ENCODE measurements around the gene KIF20A. TPM values are rescaled to one million over a fixed set of nuclear protein-coding genes. Genes with fewer than 3 reads are reported as not detected.

Gene KIF20A
- total RNA-seq = 10 to 100 TPM in 1 of 2 donors, under 1 TPM in 1; 0.42 to 32.3 TPM
- polyA plus RNA-seq = 1 to 10 TPM in 1 of 2 donors, under 1 TPM in 1; 0.33 to 2.5 TPM

DNA sequence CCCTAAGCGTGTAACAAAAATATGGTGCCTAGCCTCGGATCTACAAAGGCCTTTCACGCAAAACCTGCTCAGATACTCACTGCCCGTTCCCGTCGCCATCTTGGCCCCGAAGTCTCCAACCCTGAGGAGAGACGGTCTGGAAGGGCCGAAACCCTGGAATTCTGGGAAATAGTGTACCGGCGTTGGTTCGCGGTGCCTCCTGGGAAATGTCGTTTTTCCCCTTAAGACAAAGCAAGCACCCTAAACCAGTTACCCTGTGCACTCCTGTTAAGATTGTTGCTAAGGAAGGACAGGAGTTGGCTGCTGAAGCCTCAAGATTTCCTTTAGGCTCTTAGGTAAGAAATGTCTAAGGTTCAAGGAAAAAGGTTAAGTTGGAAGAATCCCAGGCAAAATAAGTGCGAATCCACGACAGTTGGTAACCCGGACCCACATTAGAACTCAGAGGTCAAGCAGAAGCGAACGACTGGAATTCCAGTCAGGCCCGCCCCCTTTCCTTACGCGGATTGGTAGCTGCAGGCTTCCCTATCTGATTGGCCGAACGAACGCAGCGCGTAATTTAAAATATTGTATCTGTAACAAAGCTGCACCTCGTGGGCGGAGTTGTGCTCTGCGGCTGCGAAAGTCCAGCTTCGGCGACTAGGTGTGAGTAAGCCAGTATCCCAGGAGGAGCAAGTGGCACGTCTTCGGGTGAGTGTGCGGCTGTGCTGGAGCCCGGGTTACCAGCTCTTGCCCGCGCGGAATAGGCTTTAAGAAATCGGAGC lies at the start of gene KIF20A, which contains the start of gene BRD8:
TSS of gene KIF20A (plus strand) at position 597 of the 761 bp plus-strand sequence. CDS start 569 bp downstream, outside the sequence.
TSS of gene BRD8 (minus strand) at position 115 of the 761 bp plus-strand sequence. CDS start at position 99, 16 bp downstream.
- Histone ChIP-seq H3K4me3 (ENCODE audit: low read depth in 1 of 3, low read length in 3 of 3) (peak within 1 kb of the TSS; percentile 83 to 96 (median 88)), H3K27ac (ENCODE audit: low read depth in 1 of 2, low read length in 2 of 2) (peak within 1 kb of the TSS; percentile 84 to 89), H3K9ac (ENCODE audit: low read depth in 1 of 2, low read length in 2 of 2) (peak within 1 kb of the TSS; percentile 76 to 91), H3K36me3 (ENCODE audit: control insufficient read depth in 4 of 4, insufficient read depth in 3 of 4, low read depth in 1 of 4, low read length in 3 of 4) (peaks cover 0 to 11% (median 7%) of the 10 kb centered on the region in 4 donors), H3K27me3 (ENCODE audit: control insufficient read depth in 4 of 4, insufficient read depth in 4 of 4, low read length in 3 of 4) (no peaks in the 10 kb centered on the region), H3K4me1 (ENCODE audit: control insufficient read depth in 4 of 4, insufficient read depth in 4 of 4, low read length in 3 of 4) (peaks cover 3 to 15% (median 13%) of the 10 kb centered on the region in 4 donors), H3K9me3 (ENCODE audit: control insufficient read depth in 4 of 4, low read length in 3 of 4) (no peaks in the 10 kb centered on the region)
- peak; percentile 95 for DNase-seq (ENCODE audit: low spot score)
- under 1% methylated on average over 41 of the region's 41 CpGs for WGBS
- TF ChIP-seq EGR1 (IDR thresholded peaks at IDR 0.05; ENCODE audit: low read depth in 2 of 2) (peak; percentile 58), YY1 (IDR thresholded peaks at IDR 0.05) (peak; percentile 98), GABPA (IDR thresholded peaks at IDR 0.05 in 1 of 2, conservative IDR thresholded peaks at IDR 0.05 in 1 of 2) (peak; percentile 60 to 90), SP1 (IDR thresholded peaks at IDR 0.05) (peak; percentile 94), RAD21 (IDR thresholded peaks at IDR 0.05) (peak in 1 of 2 donors; percentile 24), JUND (IDR thresholded peaks at IDR 0.05) (peak in 1 of 2 donors; percentile 39), HNF4A (conservative IDR thresholded peaks at IDR 0.05) (peak; percentile 46 to 66), FOXA1 (IDR thresholded peaks at IDR 0.05) (no peak), TAF1 (conservative IDR thresholded peaks at IDR 0.05) (no peak), NR2F2 (IDR thresholded peaks at IDR 0.05) (peak; percentile 91), RXRA (IDR thresholded peaks at IDR 0.05) (peak; percentile 77 to 83), HNF4G (IDR thresholded peaks at IDR 0.05) (no peak), FOXA2 (IDR thresholded peaks at IDR 0.05) (no peak)
- TF ChIP-seq, protein P1, sequence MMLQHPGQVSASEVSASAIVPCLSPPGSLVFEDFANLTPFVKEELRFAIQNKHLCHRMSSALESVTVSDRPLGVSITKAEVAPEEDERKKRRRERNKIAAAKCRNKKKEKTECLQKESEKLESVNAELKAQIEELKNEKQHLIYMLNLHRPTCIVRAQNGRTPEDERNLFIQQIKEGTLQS (IDR thresholded peaks at IDR 0.05) = no peak
- TF ChIP-seq, protein P2, sequence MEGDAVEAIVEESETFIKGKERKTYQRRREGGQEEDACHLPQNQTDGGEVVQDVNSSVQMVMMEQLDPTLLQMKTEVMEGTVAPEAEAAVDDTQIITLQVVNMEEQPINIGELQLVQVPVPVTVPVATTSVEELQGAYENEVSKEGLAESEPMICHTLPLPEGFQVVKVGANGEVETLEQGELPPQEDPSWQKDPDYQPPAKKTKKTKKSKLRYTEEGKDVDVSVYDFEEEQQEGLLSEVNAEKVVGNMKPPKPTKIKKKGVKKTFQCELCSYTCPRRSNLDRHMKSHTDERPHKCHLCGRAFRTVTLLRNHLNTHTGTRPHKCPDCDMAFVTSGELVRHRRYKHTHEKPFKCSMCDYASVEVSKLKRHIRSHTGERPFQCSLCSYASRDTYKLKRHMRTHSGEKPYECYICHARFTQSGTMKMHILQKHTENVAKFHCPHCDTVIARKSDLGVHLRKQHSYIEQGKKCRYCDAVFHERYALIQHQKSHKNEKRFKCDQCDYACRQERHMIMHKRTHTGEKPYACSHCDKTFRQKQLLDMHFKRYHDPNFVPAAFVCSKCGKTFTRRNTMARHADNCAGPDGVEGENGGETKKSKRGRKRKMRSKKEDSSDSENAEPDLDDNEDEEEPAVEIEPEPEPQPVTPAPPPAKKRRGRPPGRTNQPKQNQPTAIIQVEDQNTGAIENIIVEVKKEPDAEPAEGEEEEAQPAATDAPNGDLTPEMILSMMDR (IDR thresholded peaks at IDR 0.05; ENCODE audit: low read depth, low read length, missing input control) = no peak
- TF ChIP-seq, protein P3, sequence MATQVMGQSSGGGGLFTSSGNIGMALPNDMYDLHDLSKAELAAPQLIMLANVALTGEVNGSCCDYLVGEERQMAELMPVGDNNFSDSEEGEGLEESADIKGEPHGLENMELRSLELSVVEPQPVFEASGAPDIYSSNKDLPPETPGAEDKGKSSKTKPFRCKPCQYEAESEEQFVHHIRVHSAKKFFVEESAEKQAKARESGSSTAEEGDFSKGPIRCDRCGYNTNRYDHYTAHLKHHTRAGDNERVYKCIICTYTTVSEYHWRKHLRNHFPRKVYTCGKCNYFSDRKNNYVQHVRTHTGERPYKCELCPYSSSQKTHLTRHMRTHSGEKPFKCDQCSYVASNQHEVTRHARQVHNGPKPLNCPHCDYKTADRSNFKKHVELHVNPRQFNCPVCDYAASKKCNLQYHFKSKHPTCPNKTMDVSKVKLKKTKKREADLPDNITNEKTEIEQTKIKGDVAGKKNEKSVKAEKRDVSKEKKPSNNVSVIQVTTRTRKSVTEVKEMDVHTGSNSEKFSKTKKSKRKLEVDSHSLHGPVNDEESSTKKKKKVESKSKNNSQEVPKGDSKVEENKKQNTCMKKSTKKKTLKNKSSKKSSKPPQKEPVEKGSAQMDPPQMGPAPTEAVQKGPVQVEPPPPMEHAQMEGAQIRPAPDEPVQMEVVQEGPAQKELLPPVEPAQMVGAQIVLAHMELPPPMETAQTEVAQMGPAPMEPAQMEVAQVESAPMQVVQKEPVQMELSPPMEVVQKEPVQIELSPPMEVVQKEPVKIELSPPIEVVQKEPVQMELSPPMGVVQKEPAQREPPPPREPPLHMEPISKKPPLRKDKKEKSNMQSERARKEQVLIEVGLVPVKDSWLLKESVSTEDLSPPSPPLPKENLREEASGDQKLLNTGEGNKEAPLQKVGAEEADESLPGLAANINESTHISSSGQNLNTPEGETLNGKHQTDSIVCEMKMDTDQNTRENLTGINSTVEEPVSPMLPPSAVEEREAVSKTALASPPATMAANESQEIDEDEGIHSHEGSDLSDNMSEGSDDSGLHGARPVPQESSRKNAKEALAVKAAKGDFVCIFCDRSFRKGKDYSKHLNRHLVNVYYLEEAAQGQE (IDR thresholded peaks at IDR 0.05) = peak; percentile 41
- TF ChIP-seq, protein P4, sequence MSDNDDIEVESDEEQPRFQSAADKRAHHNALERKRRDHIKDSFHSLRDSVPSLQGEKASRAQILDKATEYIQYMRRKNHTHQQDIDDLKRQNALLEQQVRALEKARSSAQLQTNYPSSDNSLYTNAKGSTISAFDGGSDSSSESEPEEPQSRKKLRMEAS (IDR thresholded peaks at IDR 0.05) = peak; percentile 93
- TF ChIP-seq, protein P5, sequence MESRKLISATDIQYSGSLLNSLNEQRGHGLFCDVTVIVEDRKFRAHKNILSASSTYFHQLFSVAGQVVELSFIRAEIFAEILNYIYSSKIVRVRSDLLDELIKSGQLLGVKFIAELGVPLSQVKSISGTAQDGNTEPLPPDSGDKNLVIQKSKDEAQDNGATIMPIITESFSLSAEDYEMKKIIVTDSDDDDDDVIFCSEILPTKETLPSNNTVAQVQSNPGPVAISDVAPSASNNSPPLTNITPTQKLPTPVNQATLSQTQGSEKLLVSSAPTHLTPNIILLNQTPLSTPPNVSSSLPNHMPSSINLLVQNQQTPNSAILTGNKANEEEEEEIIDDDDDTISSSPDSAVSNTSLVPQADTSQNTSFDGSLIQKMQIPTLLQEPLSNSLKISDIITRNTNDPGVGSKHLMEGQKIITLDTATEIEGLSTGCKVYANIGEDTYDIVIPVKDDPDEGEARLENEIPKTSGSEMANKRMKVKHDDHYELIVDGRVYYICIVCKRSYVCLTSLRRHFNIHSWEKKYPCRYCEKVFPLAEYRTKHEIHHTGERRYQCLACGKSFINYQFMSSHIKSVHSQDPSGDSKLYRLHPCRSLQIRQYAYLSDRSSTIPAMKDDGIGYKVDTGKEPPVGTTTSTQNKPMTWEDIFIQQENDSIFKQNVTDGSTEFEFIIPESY (IDR thresholded peaks at IDR 0.05) = peak; percentile 85
